Measurements from ENCODE around the gene KMT5B.

DNA sequence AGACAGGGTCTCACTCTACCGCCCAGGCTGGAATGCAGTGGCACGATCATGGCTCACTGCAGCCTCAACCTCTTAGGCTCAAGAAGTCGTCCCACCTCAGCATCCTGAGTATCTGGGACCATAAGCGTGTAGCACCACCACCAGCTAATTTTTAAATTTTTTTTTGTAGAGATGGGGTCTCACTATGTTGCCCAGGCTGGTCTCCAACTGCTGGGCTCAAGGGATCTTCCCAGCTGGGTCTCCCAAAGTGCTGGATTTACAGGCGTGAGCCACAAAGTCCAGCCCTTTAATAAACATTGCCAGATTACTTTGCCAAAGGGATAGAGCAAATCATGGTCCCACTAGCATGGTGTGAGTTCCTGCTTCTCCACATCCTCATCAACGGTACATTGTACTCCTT lies 45.6 kb downstream of the KMT5B start:
- TF ChIP-seq MXI1 (IDR thresholded peaks at IDR 0.05; ENCODE audit: borderline replicate concordance, low read depth, low read length): no peak
- TF ChIP-seq CTCF (conservative IDR thresholded peaks at IDR 0.05; ENCODE audit: low read depth, low read length): no peak
- TF ChIP-seq POLR2A (IDR thresholded peaks at IDR 0.05; ENCODE audit: low read depth, low read length): no peak
- no peak for TF ChIP-seq RAD21 (IDR thresholded peaks at IDR 0.05; ENCODE audit: low read length)
- no peak for TF ChIP-seq MAFK (IDR thresholded peaks at IDR 0.05; ENCODE audit: low read depth, low read length)
- no peak for TF ChIP-seq FOS (IDR thresholded peaks at IDR 0.05; ENCODE audit: low read depth, low read length)
- TF ChIP-seq CHD1 (IDR thresholded peaks at IDR 0.05; ENCODE audit: low read depth, low read length): no peak

Measured in IMR-90 (cell line).